ENCODE results near the gene TLE7.
A peak's percentile ranks its signal among the peaks of the same experiment; 100 is the strongest.

Gene TLE7

GRCh38 chr16:71431176-71431575 is 10.7 kb downstream of the TLE7 start:
- peaks cover 20% of the 10 kb centered on the region for H3K27me3 ChIP-seq (ENCODE audit: control insufficient read depth, insufficient read depth, low read length, poor library complexity, severe bottlenecking)
- no peaks in the 10 kb centered on the region for H3K36me3 ChIP-seq (ENCODE audit: control insufficient read depth, insufficient read depth, low read length)
- H3K9me3 ChIP-seq (ENCODE audit: control insufficient read depth, low read length) = no peaks in the 10 kb centered on the region
- 90% methylated on average over 14 of the region's 14 CpGs for WGBS, 2 experiments
- H3K27ac ChIP-seq (ENCODE audit: insufficient read depth, low read depth, low read length, poor library complexity, severe bottlenecking) = no peak overlapping the region
- H3K4me3 ChIP-seq (ENCODE audit: insufficient read depth, low read depth, low read length) = no peak overlapping the region
- H3K4me1 ChIP-seq (ENCODE audit: control insufficient read depth, insufficient read depth, low read length) = no peaks in the 10 kb centered on the region

GRCh38 chr16:71430744-71431143 is 11.1 kb downstream of the TLE7 start:
- Histone ChIP-seq H3K36me3 (ENCODE audit: control insufficient read depth, insufficient read depth, low read length) (no peaks in the 10 kb centered on the region), H3K9me3 (ENCODE audit: control insufficient read depth, low read length) (no peaks in the 10 kb centered on the region), H3K4me3 (ENCODE audit: insufficient read depth, low read depth, low read length) (no peak overlapping the region), H3K4me1 (ENCODE audit: control insufficient read depth, insufficient read depth, low read length) (no peaks in the 10 kb centered on the region), H3K27me3 (ENCODE audit: control insufficient read depth, insufficient read depth, low read length, poor library complexity, severe bottlenecking) (peaks cover 25% of the 10 kb centered on the region), H3K27ac (ENCODE audit: insufficient read depth, low read depth, low read length, poor library complexity, severe bottlenecking) (no peak overlapping the region)
- 77 to 78% methylated on average over 6 of the region's 6 CpGs for whole genome bisulfite sequencing, 2 experiments

GRCh38 chr16:71429581-71429980 is 12.3 kb downstream of the TLE7 start:
- 78 to 85% methylated on average over 3 of the region's 3 CpGs for WGBS, 2 experiments
- Histone ChIP-seq H3K9me3 (ENCODE audit: control insufficient read depth, low read length) (no peaks in the 10 kb centered on the region), H3K27ac (ENCODE audit: insufficient read depth, low read depth, low read length, poor library complexity, severe bottlenecking) (no peak overlapping the region), H3K4me3 (ENCODE audit: insufficient read depth, low read depth, low read length) (no peak overlapping the region), H3K36me3 (ENCODE audit: control insufficient read depth, insufficient read depth, low read length) (no peaks in the 10 kb centered on the region), H3K27me3 (ENCODE audit: control insufficient read depth, insufficient read depth, low read length, poor library complexity, severe bottlenecking) (peaks cover 36% of the 10 kb centered on the region), H3K4me1 (ENCODE audit: control insufficient read depth, insufficient read depth, low read length) (no peaks in the 10 kb centered on the region)

GRCh38 chr16:71428883-71429282 is 13.0 kb downstream of the TLE7 start:
- Histone ChIP-seq H3K4me1 (ENCODE audit: control insufficient read depth, insufficient read depth, low read length) (no peaks in the 10 kb centered on the region), H3K4me3 (ENCODE audit: insufficient read depth, low read depth, low read length) (no peak overlapping the region), H3K27me3 (ENCODE audit: control insufficient read depth, insufficient read depth, low read length, poor library complexity, severe bottlenecking) (peaks cover 42% of the 10 kb centered on the region), H3K36me3 (ENCODE audit: control insufficient read depth, insufficient read depth, low read length) (no peaks in the 10 kb centered on the region), H3K27ac (ENCODE audit: insufficient read depth, low read depth, low read length, poor library complexity, severe bottlenecking) (no peak overlapping the region), H3K9me3 (ENCODE audit: control insufficient read depth, low read length) (no peaks in the 10 kb centered on the region)
- 90 to 91% methylated on average over 2 of the region's 2 CpGs for WGBS, 2 experiments

- Histone ChIP-seq H3K9me3 (ENCODE audit: control insufficient read depth, low read length) (no peaks in the 10 kb centered on the region), H3K4me3 (ENCODE audit: insufficient read depth, low read depth, low read length) (no peak overlapping the region), H3K27me3 (ENCODE audit: control insufficient read depth, insufficient read depth, low read length, poor library complexity, severe bottlenecking) (peaks cover 42% of the 10 kb centered on the region), H3K4me1 (ENCODE audit: control insufficient read depth, insufficient read depth, low read length) (no peaks in the 10 kb centered on the region), H3K27ac (ENCODE audit: insufficient read depth, low read depth, low read length, poor library complexity, severe bottlenecking) (no peak overlapping the region), H3K36me3 (ENCODE audit: control insufficient read depth, insufficient read depth, low read length) (no peaks in the 10 kb centered on the region)
Observed at GRCh38 chr16:71428385-71428784, 13.5 kb downstream of the TLE7 start.

- Histone ChIP-seq H3K27ac (ENCODE audit: insufficient read depth, low read depth, low read length, poor library complexity, severe bottlenecking) (no peak overlapping the region), H3K9me3 (ENCODE audit: control insufficient read depth, low read length) (no peaks in the 10 kb centered on the region), H3K36me3 (ENCODE audit: control insufficient read depth, insufficient read depth, low read length) (no peaks in the 10 kb centered on the region), H3K4me3 (ENCODE audit: insufficient read depth, low read depth, low read length) (no peak overlapping the region), H3K27me3 (ENCODE audit: control insufficient read depth, insufficient read depth, low read length, poor library complexity, severe bottlenecking) (peaks cover 42% of the 10 kb centered on the region), H3K4me1 (ENCODE audit: control insufficient read depth, insufficient read depth, low read length) (no peaks in the 10 kb centered on the region)
- WGBS, 2 experiments = 64 to 67% methylated on average over 11 of the region's 12 CpGs
Observed at GRCh38 chr16:71426880-71427615, 14.8 kb downstream of the TLE7 start.

- Histone ChIP-seq H3K27me3 (ENCODE audit: control insufficient read depth, insufficient read depth, low read length, poor library complexity, severe bottlenecking) (peaks cover 42% of the 10 kb centered on the region), H3K4me3 (ENCODE audit: insufficient read depth, low read depth, low read length) (peak overlapping the region; percentile 76), H3K9me3 (ENCODE audit: control insufficient read depth, low read length) (no peaks in the 10 kb centered on the region), H3K27ac (ENCODE audit: insufficient read depth, low read depth, low read length, poor library complexity, severe bottlenecking) (no peak overlapping the region), H3K4me1 (ENCODE audit: control insufficient read depth, insufficient read depth, low read length) (no peaks in the 10 kb centered on the region), H3K36me3 (ENCODE audit: control insufficient read depth, insufficient read depth, low read length) (no peaks in the 10 kb centered on the region)
- WGBS, 2 experiments = 1% methylated on average over 48 of the region's 48 CpGs
Observed at GRCh38 chr16:71426069-71426879, 15.6 kb downstream of the TLE7 start.

- Histone ChIP-seq H3K4me1 (ENCODE audit: control insufficient read depth, insufficient read depth, low read length) (no peaks in the 10 kb centered on the region), H3K4me3 (ENCODE audit: insufficient read depth, low read depth, low read length) (peak overlapping the region; percentile 76), H3K27me3 (ENCODE audit: control insufficient read depth, insufficient read depth, low read length, poor library complexity, severe bottlenecking) (peaks cover 42% of the 10 kb centered on the region), H3K36me3 (ENCODE audit: control insufficient read depth, insufficient read depth, low read length) (no peaks in the 10 kb centered on the region), H3K27ac (ENCODE audit: insufficient read depth, low read depth, low read length, poor library complexity, severe bottlenecking) (no peak overlapping the region), H3K9me3 (ENCODE audit: control insufficient read depth, low read length) (no peaks in the 10 kb centered on the region)
- WGBS, 2 experiments = 4 to 5% methylated on average over 18 of the region's 18 CpGs
Observed at GRCh38 chr16:71425746-71426068, 16.1 kb downstream of the TLE7 start.

GRCh38 chr16:71424626-71425025 is 17.2 kb downstream of the TLE7 start:
- no peaks in the 10 kb centered on the region for H3K36me3 ChIP-seq (ENCODE audit: control insufficient read depth, insufficient read depth, low read length)
- WGBS, 2 experiments = 77% methylated on average over 6 of the region's 6 CpGs

GRCh38 chr16:71423865-71424264 is 18.0 kb downstream of the TLE7 start:
- no peaks in the 10 kb centered on the region for H3K36me3 ChIP-seq (ENCODE audit: control insufficient read depth, insufficient read depth, low read length)
- peaks cover 34% of the 10 kb centered on the region for H3K27me3 ChIP-seq (ENCODE audit: control insufficient read depth, insufficient read depth, low read length, poor library complexity, severe bottlenecking)
- H3K9me3 ChIP-seq (ENCODE audit: control insufficient read depth, low read length) = no peaks in the 10 kb centered on the region
- WGBS, 2 experiments = 88 to 90% methylated on average over 7 of the region's 7 CpGs
- H3K4me3 ChIP-seq (ENCODE audit: insufficient read depth, low read depth, low read length) = no peak overlapping the region
- H3K4me1 ChIP-seq (ENCODE audit: control insufficient read depth, insufficient read depth, low read length) = no peaks in the 10 kb centered on the region
- no peak overlapping the region for H3K27ac ChIP-seq (ENCODE audit: insufficient read depth, low read depth, low read length, poor library complexity, severe bottlenecking)

More at GRCh38 chr16:71424626-71425025, 17.2 kb downstream of the TLE7 start:
- H3K27me3 ChIP-seq (ENCODE audit: control insufficient read depth, insufficient read depth, low read length, poor library complexity, severe bottlenecking) = peaks cover 34% of the 10 kb centered on the region
- no peak overlapping the region for H3K27ac ChIP-seq (ENCODE audit: insufficient read depth, low read depth, low read length, poor library complexity, severe bottlenecking)
- H3K9me3 ChIP-seq (ENCODE audit: control insufficient read depth, low read length) = no peaks in the 10 kb centered on the region
- no peak overlapping the region for H3K4me3 ChIP-seq (ENCODE audit: insufficient read depth, low read depth, low read length)
- H3K4me1 ChIP-seq (ENCODE audit: control insufficient read depth, insufficient read depth, low read length) = no peaks in the 10 kb centered on the region
